Neural cell (in vitro differentiated cells): ENCODE results near the gene PIAS1.

Source experiments
- CTCF ChIP-seq: fragments of 450-650 bp; IDR thresholded peaks from 2 replicates; pipeline ENCODE4 v1.5.1; 2014; ENCODE audit warnings: antibody characterized with exemption, mild to moderate bottlenecking, moderate library complexity; ENCODE audit not compliant: poor library complexity, severe bottlenecking
- EP300 ChIP-seq: fragments of 450-650 bp; conservative IDR thresholded peaks from 2 replicates; pipeline ENCODE4 v1.6.1; 2014; ENCODE audit warnings: antibody characterized with exemption, mild to moderate bottlenecking, moderate library complexity; ENCODE audit not compliant: poor library complexity, severe bottlenecking
- EZH2 ChIP-seq: fragments of 200-600, 300-800 bp; shearing (Covaris generic), sonication (generic); IDR thresholded peaks from 2 replicates; pipeline ENCODE4 v1.6.1; 2014; ENCODE audit warnings: antibody characterized with exemption, low read length, borderline replicate concordance, mild to moderate bottlenecking; ENCODE audit not compliant: insufficient read depth, poor library complexity, severe bottlenecking
- MXI1 ChIP-seq: fragments of 450-650 bp; conservative IDR thresholded peaks from 2 replicates; pipeline ENCODE4 v1.6.1; 2014; ENCODE audit warnings: antibody characterized with exemption, mild to moderate bottlenecking; ENCODE audit not compliant: poor library complexity, severe bottlenecking
- RAD21 ChIP-seq: fragments of 450-650 bp; conservative IDR thresholded peaks from 2 replicates; pipeline ENCODE4 v1.6.1; 2014; ENCODE audit warnings: antibody characterized with exemption, mild to moderate bottlenecking, moderate library complexity
- TAF1 ChIP-seq: IDR thresholded peaks from 2 replicates; pipeline ENCODE4 v1.6.1; 2012; ENCODE audit warnings: low read depth

GRCh38 chr15:68192117-68192516 is 138.0 kb downstream of the PIAS1 start:
- TF ChIP-seq CTCF (no peak), EP300 (no peak), EZH2 (no peak), TAF1 (no peak), RAD21 (no peak), MXI1 (no peak)
